Left hindlimb (tissue), 1 donor: Measurements from ENCODE around the gene NKX6-2.
"Not testable (repeated sequence)": the region's sequence is repeated elsewhere in the genome, so short reads cannot be mapped to it uniquely, and the experiment has no call there.

ENCODE experiments used
- DNase-seq: peaks from one replicate; pipeline ENCODE4 v3.0.0-alpha.2; 2018

Gene NKX6-2

DNA sequence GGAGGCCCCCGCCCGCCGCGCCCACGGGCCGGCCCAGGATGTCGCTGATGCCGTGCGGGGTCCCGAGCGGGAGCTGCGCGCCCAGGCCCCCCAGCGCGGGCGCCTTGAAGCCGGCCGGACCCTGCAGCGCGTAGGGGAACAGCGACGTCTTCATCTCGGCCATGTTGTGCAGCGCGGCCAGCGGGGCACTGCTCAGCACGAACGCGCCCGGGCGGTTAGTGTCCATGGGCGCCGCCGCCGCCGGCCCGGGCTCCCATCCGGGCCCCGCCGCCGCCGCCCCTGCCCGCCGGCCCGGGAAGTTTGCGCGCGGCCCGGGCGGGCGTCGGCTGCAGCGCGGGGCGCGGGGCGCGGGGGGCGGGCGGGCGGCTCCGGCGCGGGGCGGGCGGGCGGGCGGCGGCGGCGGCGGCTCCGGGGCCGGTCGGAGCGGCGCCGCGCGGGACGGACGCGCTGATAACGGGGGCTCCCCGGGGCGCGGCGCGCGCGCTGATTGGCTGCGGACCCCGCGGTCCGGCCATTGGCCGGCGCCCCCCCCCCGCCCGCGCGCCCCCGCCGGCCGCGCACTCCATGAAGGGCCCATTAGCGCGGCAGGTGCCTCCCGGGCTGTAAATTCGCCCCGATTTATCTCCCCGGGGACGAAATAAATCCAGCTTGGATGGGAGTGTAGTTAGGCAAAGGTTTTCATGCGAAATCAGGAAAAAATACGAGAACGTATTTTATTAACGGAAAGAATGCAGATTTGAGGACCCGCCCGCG, at the start of gene NKX6-2:
NKX6-2 (minus strand) TSS at position 425 of the 753 bp plus-strand sequence; CDS start at position 226, 199 bp downstream.
- DNase-seq, result no peak

DNA sequence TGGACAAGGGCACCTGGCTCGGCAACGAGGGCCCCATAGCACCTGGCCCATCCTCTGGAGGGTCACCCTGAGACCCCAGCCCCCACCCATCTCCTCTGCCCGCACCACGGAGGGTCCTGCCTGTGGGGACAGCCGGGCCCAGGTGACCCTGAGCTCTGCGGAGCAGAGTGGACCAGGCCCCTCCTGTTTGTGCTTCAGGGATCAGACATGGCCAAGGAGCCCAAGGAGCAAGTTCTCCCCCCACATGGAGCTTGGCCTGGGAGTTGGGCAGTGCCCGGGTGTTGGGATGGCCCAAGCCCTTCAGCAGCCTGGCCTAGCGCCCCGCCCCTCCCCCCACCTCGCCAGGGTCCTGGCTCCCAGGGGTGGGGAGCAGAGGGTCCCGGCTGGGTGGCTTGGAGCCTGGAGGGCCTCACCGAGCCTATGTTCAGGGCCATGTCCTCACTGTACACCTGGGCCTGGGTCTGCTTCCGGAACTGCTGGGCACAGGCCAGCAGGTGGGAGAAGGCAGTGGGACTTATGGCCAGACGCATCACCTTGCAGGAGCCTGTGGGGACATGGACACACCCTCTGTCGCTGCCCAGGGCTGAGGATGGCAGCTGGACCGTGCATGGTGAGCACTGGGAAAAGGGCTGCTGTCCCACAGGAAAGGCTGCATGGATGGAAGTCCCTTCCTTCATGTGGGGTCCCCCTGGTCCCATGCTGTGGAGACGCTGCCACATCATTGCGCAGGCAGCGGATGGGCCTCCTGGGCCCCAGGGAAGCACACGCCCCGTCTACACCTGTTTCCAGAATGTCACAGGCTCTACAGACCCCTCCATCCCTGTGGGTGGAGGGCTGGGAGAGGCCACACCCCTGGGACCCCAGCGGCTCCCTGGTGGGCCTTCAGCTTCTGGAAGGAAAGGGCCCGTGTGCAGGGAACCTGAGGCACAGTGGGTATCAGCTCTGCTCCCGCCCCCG, 49.2 kb upstream of the NKX6-2 start:
- DNase-seq, result no peak

DNA sequence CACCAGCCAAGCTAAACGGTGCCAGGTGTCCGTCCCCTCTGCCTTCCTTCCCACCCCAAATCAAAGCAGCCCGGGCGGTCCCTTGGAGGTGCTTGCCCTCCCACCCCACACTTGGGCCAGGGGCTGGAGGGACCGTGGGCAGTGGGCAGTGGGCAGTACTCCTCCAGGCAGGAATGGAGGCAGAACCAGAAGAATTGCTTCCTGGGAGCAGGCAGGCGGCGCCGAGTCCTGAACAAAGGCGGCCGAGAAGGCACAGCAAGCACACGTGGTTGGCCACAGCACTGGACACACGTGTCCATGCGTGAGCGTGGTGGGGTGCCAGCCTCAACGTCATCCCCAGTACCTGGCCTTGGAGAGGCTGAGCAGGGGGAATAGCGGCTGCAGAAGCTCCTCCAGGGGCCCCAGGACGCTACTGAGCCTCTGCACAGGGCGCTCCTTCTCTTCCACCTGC, 48.4 kb upstream of the NKX6-2 start:
- DNase-seq, result no peak

DNA sequence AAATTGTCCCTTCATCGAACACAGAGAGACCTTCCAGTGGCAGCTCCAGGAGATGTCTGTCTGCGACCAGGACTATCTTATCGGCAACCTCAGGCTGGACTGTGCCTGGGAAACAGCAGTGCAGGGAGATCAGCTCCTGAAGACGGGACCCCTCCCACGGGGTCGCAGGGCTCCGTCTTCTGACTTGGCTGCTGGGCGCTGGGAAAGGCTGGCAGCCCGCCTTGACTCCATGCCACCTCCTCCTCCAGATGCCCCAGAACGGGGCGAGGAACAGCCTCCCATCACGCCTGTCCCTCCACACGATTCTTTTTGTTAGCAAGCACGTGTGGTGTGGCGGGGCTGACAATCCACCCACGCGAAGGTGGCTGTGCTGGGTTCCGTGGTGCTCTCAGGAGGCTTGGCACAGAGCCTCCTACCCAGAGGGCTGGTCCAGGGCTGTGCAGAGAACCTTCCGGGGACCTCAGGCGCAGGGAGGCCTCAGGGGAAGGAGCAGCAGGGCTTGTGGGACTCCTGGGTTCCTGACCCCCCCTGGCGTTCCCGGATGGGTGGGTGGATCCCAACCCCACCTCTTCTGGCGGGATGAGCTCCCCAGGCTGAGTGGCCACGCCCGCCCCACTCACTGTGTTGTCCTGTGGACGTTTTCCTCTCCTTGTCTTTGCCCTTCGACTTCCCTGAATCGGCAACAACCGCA, 47.6 kb upstream of the NKX6-2 start:
- DNase-seq, result no peak

DNA sequence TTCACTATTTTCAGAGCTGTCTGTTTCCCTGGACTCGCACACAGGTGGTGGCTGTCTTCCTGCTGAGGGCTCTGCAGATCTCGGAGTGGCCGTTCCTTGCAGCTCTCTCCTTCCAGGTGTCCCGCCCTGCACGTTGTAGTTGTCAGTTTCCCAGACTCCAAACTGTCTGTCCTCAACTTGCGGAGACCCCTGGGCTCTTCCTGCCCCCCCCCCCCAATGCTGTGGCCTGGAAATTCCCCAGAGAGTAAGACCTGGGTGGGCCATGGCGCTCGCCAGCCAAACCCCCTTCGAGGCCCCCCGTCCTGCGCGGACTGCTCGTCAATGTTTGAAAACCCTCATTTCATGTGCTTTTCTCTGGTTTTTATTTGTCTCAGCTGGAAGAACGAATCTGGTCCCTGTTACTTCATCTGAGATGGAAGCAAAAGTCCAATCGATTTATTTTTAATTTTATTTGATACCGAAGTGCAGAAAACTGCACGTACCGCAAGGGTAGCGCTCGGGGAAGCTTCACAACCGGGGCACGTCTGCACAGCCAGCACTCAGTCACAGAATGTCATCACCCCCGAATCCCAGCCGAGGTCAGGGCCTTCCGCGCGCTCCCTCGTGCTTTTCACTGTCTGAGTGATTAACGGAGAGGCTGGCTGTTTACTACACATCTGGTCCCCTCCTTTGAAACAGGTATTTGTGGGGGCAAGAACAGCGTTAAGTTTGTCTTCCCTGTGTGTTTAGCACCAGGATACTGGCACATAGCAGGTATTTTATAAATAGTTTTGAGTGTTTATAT, 46.4 kb upstream of the NKX6-2 start:
- DNase-seq, result no peak

DNA sequence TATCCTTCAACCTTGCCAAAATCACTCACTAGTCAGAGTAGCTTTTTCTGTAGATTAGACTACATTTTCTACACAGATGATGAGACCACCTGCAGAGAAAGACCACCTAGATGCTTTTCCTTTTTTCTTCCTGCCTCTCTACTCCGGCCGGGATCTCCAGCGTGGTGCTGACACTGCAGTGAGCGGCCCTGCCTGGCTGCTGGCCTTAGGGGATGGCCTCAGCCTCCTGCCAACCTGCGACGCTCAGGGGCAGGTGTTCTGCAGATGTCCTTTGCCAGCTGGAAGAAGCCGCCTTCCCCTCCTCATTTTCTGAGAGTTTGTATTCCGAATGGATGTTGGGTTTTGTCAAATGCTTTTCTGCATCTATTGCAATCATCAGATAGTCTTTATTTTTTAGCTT, 43.5 kb upstream of the NKX6-2 start:
- DNase-seq, result no peak

DNA sequence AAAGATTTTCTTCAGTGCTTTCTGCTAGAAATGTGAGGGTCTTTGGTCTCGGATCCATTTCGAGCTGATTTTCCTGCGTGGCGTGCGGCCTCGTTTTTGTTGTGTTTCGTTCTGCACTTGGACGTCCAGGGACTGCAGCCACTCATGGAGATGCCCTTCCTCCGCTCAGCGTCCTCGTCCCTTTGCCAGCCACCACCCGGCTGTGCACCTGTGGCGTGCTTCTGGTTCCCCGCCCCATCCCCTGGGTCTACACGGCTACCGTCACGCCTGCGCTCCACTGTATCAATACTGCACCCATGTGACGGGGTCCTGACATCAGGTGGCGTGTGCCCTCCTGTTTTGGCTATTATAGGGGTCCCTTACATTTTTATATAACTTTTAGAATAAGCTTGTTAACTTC, 42.7 kb upstream of the NKX6-2 start:
- DNase-seq, result no peak

DNA sequence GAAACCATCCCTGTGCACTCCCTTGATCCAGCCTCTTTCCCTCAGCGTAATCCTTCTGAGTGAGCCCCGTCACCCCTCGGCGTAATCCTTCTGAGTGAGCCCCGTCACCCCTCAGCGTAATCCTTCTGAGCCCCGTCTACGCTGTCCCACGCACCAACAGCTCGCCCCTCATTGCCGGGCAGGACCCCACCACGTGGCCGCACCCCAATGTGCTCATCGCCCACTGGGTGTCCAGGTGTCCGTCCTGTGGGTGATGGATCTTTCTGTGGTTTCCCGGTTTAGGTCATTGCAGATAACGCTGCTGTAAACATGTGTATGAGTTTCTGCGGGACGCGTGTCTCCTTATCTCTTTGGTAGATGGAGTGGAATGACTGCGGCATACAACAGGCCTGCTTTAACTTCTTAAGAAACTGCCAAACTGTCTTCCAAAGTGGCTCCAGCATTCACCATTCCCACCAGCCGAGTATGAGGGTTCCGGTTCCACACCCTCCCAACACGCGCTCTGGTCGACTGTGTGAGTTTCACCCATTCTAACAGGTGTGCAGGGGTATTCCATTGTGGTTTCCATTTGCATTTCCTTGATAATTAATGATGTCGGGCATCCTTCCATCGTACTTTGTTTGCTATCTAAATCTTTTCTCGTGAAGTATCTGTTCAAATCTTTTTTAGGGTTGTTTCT, 42.1 kb upstream of the NKX6-2 start:
- DNase-seq, result no peak

DNA sequence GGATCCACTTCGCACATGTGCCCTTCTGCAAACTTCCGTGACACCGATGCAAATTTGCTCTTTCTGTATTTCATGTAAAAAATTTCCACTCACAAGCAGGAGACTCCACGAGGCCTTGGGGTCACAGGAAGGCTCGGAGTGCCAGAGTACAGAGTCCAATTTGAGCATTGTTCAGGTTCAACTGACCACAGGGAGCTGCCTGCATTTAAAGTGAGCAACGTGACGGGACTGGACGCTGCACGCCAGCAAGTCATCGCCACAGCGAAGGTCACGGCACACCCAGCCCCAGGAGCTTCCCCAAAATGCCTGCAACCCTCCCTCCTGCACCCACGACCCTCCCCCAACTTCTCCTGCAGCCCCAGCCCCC, 41.5 kb upstream of the NKX6-2 start:
- no peak for DNase-seq

DNA sequence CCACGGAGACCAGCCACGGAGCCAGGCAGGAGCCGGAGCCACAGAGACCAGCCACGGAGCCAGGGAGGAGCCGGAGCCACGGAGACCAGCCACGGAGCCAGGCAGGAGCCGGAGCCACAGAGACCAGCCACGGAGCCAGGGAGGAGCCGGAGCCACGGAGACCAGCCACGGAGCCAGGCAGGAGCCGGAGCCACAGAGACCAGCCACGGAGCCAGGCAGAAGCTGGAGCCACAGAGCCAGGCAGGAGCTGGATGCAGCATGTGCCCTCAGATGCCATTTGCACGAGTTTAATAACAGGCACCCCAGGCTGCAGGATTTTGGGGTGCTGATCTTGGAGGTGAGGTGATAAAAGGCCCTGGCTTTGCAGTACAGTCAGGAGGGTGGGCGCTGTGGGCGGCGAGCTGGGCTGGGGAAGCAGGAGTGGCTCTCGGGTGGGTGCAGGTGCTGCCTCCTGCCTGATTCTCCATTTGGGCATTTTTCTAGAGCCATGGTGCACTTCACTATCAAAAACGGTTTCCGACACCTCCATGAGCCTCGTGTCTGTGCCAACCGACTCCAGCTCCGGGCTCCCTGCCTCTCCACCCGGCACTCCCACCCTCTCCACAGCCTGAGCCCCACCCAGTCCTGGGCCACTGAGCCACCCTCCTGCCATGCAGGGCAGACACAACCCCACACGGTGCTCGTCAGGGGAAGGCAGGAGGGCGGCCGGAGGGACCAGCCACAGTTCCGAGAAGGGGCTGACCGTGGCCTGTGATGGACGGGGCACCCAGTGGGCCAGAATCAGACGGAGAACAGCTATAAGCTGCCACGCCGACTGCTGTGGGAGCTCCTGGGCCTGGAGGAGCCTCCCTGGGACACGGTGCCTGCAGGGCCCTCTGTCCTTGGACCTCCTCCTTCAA, 40.8 kb upstream of the NKX6-2 start:
- no peak for DNase-seq

DNA sequence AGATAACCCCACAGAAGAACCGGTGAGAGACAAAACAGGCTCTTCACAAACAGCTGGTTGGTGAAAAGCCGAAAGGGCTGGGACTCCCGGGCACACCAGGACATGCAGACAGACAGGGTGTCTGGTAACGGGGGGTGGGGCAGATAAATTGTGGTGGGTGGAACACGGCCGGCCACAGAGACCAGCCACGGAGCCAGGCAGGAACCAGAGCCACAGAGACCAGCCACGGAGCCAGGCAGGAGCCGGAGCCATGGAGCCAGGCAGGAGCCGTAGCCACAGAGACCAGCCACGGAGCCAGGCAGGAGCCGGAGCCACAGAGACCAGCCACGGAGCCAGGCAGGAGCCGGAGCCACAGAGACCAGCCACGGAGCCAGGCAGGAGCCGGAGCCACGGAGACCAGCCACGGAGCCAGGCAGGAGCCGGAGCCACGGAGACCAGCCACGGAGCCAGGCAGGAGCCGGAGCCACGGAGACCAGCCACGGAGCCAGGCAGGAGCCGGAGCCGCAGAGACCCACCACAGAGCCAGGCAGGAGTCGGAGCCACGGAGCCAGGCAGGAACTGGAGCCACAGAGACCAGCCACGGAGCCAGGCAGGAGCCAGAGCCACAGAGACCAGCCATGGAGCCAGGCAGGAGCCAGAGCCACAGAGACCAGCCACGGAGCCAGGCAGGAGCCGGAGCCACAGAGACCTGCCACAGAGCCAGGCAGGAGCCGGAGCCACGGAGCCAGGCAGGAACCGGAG, 40.0 kb upstream of the NKX6-2 start:
- DNase-seq, result not testable (repeated sequence)

DNA sequence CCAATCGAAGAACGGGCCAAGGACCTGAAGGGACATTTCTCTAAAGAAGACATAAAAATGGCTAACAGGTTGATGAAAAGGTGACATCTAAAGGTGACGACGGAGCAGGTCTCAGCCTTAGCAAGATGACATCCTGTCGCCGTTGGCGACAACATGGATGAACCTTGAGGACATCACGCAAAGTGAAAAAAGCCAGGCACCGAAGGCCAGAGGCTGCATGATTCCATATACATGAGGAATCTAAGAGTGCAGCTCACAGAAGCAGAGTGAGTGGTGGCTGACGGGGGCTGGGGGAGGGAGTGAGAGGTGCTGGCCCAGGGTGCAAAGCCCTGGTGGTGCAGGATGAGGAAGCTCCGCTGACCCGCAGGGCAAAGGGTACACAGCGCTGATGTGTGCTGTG, 34.1 kb upstream of the NKX6-2 start:
- no peak for DNase-seq

DNA sequence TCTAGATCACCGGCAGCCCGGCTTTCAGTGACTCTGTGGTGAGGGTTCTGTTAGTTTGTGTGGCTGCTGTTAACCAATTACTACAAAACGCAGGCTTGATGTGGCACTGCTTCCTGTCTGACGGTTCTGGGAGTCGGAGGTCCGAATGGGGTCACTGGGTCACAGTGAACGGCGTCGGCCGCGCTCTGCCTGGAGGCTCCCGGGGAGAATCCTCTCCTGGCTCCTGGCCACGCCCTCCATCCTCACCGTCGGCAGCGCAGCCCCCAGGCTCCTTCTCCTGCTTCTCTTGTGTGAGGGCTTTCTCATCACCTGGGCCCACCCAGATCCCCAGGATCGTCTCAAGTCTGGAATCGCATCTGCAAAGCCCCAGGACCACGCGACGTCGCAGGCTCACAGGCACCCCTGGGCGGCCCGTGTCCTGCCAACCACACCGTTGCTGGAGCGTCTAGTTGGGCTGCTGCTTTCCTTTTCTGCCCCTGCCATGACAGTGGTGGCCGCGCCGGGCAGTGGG, 31.8 kb upstream of the NKX6-2 start:
- no peak for DNase-seq

DNA sequence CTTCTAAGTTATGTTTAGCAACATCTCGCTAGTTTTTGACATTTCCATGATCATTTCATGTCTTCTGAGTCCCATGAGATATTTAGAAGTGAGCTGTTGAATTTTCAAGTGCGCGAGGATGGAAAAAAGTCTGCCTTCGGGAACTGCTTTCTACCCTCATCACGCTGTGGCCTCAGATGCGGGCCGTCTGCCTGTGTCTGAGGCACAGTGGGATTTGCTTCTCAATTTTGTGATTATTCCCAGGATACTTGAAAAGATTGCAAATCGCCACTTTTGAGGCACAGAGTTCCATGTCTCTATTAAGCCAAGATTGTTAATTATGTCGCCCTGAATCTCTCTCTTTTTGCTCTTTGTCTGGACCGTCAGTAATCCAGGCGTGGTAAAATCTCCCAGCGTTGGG, 30.8 kb upstream of the NKX6-2 start:
- DNase-seq, result no peak

DNA sequence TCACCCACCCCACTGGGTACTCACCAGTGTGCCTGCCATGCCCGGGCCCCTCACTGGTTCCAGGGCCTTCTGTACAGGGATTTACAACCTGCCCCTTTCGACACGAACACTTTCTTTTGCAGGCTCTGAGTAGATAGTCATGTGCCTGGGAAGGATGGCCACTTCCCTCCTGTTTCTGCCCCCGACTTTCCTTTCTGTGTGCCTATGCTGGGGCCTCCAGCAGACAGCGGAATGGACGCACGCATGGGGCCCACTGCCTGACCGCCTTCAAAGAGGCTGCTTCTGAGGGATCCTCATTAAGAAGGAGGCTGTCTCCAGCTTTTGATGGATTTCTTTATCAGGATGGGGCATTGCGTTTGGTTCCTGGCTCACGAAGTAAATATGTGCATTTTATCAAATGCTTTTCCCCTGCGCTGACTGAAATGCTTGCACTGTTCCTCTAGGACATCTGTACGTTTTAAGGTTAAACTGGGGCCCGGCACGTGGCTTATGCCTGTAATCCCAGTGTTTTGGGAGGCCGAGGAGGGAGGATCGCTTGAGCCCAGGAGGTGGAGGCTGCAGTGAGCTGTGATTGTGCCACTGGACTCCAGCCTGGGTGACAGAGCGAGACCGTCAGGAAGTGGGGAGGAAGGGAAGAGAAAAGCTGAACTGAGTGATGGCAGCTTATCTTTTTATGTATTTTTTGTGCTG, 29.4 kb upstream of the NKX6-2 start:
- no peak for DNase-seq

DNA sequence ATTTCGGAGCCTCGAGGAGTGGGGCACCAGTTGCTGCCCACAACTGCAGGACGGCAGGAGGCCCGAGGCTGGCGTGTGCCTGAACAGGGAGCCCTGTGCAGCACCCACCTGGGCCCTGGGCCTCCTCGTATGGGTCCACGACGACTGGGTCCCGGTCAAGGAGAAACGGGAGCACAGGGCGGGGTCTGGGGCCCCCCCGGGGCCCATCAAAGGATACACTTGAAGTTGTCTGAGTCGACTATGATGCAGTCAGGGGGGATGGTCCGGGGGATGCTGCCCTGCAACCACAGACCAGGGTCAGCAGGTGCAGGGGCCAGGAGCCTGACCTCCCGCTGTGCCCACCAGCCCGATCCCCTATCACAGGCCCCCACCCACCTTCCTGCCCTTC, 28.5 kb upstream of the NKX6-2 start:
- DNase-seq, result no peak

DNA sequence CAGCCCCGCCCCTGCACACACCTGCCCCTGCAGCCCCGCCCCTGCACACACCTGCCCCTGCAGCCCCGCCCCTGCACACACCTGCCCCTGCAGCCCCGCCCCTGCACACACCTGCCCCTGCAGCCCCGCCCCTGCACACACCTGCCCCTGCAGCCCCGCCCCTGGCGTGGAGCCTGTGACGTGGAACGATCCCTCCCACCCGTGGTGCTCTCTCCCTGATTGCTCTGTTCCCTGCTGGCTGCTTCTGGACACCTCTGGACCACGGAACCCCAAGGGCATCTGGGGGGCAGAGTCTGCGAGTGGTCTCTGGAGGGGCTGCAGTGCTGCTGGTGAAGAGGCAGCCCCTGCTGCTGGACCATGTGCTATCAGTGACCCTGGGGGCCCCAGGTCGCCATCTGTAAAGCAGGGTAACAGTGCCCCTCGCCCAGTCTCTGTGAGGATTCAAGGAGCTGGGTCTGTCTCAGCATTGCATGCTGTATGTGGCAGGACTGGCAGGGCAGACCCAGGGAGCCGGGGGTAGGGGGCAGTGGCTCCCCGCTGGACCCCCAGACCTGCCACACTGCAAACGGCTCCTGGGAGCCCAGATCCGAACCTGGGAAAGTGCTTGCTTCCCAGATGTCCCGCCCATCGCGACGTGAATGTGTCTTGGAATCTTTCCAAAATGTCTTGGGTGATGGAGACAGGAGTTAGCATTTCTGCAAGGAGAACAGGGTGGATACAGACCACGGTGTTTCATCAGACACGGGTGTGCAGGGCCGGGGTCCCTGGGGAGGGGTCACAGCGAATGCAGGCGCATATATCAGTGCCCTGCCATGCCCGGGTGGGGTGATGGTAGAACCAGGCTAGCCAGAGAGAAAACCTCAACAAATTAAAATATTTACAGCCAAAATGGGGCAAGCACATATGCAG, 27.9 kb upstream of the NKX6-2 start:
- DNase-seq, result no peak

DNA sequence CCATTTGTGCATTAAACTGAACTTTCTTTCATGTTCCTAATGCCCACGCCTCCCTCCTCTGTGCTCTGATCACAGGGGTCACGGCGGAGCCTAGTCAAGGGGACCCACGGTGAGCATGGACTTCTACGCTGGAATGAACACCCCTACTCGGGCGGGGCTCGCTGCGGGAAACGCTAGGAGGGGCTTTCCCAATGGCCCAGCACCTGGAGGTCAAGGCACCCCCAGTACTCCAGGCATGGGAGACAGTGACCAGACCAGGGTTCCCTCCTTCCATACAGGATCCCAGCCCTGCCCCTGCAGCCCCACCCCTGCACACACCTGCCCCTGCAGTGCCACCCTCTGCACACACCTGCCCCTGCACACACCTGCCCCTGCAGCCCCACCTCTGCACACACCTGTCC, 27.1 kb upstream of the NKX6-2 start:
- no peak for DNase-seq
